ENCODE results near the gene MFN2. TPM values are rescaled to one million over a fixed set of nuclear protein-coding genes. Genes with fewer than 3 reads are reported as not detected.

The MFN2 gene
- total RNA-seq, 1 donor from 2014 or later = 29.6 TPM

DNA sequence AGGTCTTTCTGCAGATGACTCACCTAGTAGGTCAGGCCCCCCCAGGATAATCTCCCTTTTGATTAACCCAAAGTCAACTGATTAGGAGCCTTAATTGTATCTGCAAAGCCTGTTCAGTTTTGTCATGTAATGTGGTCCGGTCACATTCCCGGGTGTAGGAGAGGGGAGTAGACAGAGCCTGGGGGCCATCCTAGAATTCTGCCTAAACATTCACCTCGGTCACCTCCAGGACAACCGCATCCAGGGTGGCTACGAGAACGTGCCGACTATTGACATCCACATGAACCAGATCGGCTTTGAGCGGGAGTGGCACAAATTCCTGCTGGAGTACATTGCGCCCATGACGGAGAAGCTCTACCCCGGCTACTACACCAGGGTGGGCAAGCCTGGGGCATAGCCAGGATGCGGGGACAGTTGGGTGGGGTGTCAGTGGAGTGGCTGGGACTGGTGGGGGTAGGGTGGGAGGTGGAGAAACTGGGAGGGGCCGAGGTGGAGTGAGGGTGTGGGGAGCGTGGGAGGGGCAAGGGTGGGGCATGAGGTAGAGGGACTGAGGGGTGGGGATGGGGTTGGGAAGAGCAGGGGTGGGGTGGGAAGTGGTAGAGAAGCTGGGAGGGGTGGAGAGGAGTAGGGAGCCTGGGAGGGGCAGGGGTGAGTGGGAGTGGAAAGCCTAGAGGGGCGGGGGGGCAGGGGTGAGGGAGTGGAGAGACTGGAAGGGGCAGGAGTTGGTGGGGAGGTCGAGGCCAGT, 9.6 kb upstream of the MFN2 start:
- Mint-ChIP-seq H3K9me3 (no peaks in the 10 kb centered on the region), H3K27ac (peak overlapping the region; percentile 59), H3K4me1 (peaks cover 2% of the 10 kb centered on the region), H3K27me3 (ENCODE audit: insufficient read depth, low read depth) (peaks cover 3% of the 10 kb centered on the region), H3K4me3 (no peak overlapping the region), H3K36me3 (peaks cover 8% of the 10 kb centered on the region)
- H4K20me1 ChIP-seq (ENCODE audit: low read depth) = no peaks in the 10 kb centered on the region
- no peak overlapping the region for H3K4me2 ChIP-seq
- H3K79me2 ChIP-seq (ENCODE audit: low read depth) = no peaks in the 10 kb centered on the region
- TF ChIP-seq, protein P1, sequence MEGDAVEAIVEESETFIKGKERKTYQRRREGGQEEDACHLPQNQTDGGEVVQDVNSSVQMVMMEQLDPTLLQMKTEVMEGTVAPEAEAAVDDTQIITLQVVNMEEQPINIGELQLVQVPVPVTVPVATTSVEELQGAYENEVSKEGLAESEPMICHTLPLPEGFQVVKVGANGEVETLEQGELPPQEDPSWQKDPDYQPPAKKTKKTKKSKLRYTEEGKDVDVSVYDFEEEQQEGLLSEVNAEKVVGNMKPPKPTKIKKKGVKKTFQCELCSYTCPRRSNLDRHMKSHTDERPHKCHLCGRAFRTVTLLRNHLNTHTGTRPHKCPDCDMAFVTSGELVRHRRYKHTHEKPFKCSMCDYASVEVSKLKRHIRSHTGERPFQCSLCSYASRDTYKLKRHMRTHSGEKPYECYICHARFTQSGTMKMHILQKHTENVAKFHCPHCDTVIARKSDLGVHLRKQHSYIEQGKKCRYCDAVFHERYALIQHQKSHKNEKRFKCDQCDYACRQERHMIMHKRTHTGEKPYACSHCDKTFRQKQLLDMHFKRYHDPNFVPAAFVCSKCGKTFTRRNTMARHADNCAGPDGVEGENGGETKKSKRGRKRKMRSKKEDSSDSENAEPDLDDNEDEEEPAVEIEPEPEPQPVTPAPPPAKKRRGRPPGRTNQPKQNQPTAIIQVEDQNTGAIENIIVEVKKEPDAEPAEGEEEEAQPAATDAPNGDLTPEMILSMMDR (IDR thresholded peaks at IDR 0.05) = no peak
- no peak for TF ChIP-seq EZH2 (IDR thresholded peaks at IDR 0.05)
- TF ChIP-seq EZH2phosphoT487 (IDR thresholded peaks at IDR 0.05) = no peak
- no peaks in the 10 kb centered on the region for H3K4me1 ChIP-seq
- no peak for DNase-seq (ENCODE audit: low spot score)
- H3K27me3 ChIP-seq = no peaks in the 10 kb centered on the region
- no peaks in the 10 kb centered on the region for H3F3A ChIP-seq (ENCODE audit: low read depth)
- no peak overlapping the region for H3K4me3 ChIP-seq
- H3K27ac ChIP-seq = no peak overlapping the region
- no peak overlapping the region for H2AFZ ChIP-seq (replicated peaks)
- no peak overlapping the region for H3K9ac ChIP-seq
- H3K9me3 ChIP-seq (ENCODE audit: low read depth) = no peaks in the 10 kb centered on the region
- H3K36me3 ChIP-seq = no peaks in the 10 kb centered on the region

DNA sequence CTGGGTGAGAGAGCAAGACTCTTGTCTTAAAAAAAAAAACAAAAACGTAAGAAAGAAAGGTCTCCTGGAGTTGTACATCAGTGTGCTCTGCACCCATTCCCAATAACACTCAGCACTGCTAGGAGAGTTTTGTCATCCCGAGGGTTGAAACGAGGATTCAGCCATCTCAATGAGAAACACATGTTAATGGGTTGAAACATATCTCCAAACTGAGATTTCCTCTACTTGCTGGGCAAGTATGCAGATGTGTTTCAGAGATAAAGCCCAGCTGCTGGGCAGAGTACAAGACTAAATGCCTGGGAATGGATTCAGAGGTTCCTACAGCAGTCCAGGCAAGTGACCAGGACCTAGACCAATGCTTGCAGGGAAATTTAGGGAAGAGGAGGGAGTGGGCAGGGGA, 2.6 kb upstream of the MFN2 start:
- Mint-ChIP-seq H3K4me1 (peaks cover 22% of the 10 kb centered on the region), H3K4me3 (peak overlapping the region; percentile 15), H3K36me3 (peaks cover 3% of the 10 kb centered on the region), H3K9me3 (no peaks in the 10 kb centered on the region), H3K27ac (peak overlapping the region; percentile 78), H3K27me3 (ENCODE audit: insufficient read depth, low read depth) (peaks cover 2% of the 10 kb centered on the region)
- no peak for DNase-seq (ENCODE audit: low spot score)
- Histone ChIP-seq H3K27me3 (no peaks in the 10 kb centered on the region), H3K4me1 (peaks cover 4% of the 10 kb centered on the region), H3K27ac (no peak overlapping the region), H3K9me3 (ENCODE audit: low read depth) (no peaks in the 10 kb centered on the region), H3F3A (ENCODE audit: low read depth) (peaks cover 9% of the 10 kb centered on the region), H2AFZ (replicated peaks) (no peak overlapping the region), H3K4me2 (no peak overlapping the region), H3K9ac (no peak overlapping the region), H3K79me2 (ENCODE audit: low read depth) (peaks cover 21% of the 10 kb centered on the region), H3K36me3 (no peaks in the 10 kb centered on the region), H4K20me1 (ENCODE audit: low read depth) (peaks cover 7% of the 10 kb centered on the region), H3K4me3 (no peak overlapping the region)
- TF ChIP-seq EZH2 (IDR thresholded peaks at IDR 0.05) (no peak), EZH2phosphoT487 (IDR thresholded peaks at IDR 0.05) (no peak)
- TF ChIP-seq, protein P1 (IDR thresholded peaks at IDR 0.05) = no peak

DNA sequence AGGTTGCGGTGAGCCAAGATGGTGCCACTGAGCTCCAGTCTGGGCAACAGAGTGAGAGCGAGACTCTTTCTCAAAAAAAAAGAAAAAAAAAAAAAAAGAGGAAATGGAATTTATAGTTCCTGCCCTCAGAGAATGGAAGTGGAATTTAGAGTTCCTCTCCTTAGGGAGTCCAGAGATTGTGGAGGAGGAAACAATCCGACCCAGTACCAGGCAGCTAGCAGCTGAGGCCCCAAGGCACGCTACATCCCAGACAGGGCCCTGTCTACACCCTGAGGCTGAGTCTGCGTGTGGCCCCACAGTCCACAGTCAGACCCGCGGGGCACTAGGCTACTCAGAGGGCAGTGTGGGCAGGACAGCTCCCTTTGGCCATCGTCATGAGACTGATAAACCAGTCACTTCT, 1.9 kb upstream of the MFN2 start:
- TF ChIP-seq, protein P1 (IDR thresholded peaks at IDR 0.05) = no peak
- Mint-ChIP-seq H3K27ac (no peak overlapping the region), H3K36me3 (peaks cover 3% of the 10 kb centered on the region), H3K4me1 (peaks cover 22% of the 10 kb centered on the region), H3K4me3 (no peak overlapping the region), H3K27me3 (ENCODE audit: insufficient read depth, low read depth) (peaks cover 6% of the 10 kb centered on the region), H3K9me3 (no peaks in the 10 kb centered on the region)
- Histone ChIP-seq H2AFZ (replicated peaks) (no peak overlapping the region), H4K20me1 (ENCODE audit: low read depth) (peaks cover 7% of the 10 kb centered on the region), H3K79me2 (ENCODE audit: low read depth) (peaks cover 28% of the 10 kb centered on the region), H3K27me3 (no peaks in the 10 kb centered on the region), H3K4me3 (no peak overlapping the region), H3F3A (ENCODE audit: low read depth) (peaks cover 9% of the 10 kb centered on the region), H3K4me2 (no peak overlapping the region), H3K36me3 (no peaks in the 10 kb centered on the region), H3K9ac (no peak overlapping the region), H3K4me1 (peaks cover 4% of the 10 kb centered on the region), H3K27ac (no peak overlapping the region), H3K9me3 (ENCODE audit: low read depth) (no peaks in the 10 kb centered on the region)
- DNase-seq (ENCODE audit: low spot score) = no peak
